Sigmoid colon (tissue), 7 donors: ENCODE results near the gene GPHN. TPM values are rescaled to one million over a fixed set of nuclear protein-coding genes. Genes with fewer than 3 reads are reported as not detected.

Experiments
- DNase-seq: peaks from one replicate; pipeline ENCODE4 v3.0.0-alpha.2; 2019
- H3K27ac ChIP-seq, 4 donors: fragments of 200-600 bp; sonication (generic); one replicate each; pipeline ENCODE4 v1.5.1; 2016 to 2019; ENCODE audit warnings: mild to moderate bottlenecking in 1 of 4
- H3K27me3 ChIP-seq, 3 donors: fragments of 200-600 bp; sonication (generic); one replicate each; pipeline ENCODE4 v1.5.1; 2019; ENCODE audit warnings: mild to moderate bottlenecking in 1 of 3
- H3K36me3 ChIP-seq, 4 donors: fragments of 200-600 bp; sonication (generic); one replicate each; pipeline ENCODE4 v1.5.1; 2016 to 2019
- H3K4me1 ChIP-seq, 4 donors: fragments of 200-600 bp; sonication (generic); one replicate each; pipeline ENCODE4 v1.5.1; 2017 to 2019
- H3K4me3 ChIP-seq, 4 donors: fragments of 200-600 bp; sonication (generic); one replicate each; pipeline ENCODE4 v1.5.1; 2017 to 2019; ENCODE audit warnings: mild to moderate bottlenecking in 2 of 4, moderate library complexity in 1 of 4
- H3K9me3 ChIP-seq, 4 donors: fragments of 200-600 bp in 3 of 4; sonication (generic) in 3 of 4; one replicate each; pipeline versions ENCODE4 v1.5.1 to v1.6.1; 2013 to 2019
- EP300 ChIP-seq, 4 donors: sonication (generic); formaldehyde crosslinking; IDR thresholded peaks; one replicate each; pipeline ENCODE4 v1.6.1; 2017; ENCODE audit warnings: antibody characterized with exemption in 4 of 4
- POLR2A ChIP-seq, 2 donors: fragments of 450-650 bp; IDR thresholded peaks; one replicate each; pipeline ENCODE4 v1.6.1; 2016; ENCODE audit warnings: antibody characterized with exemption in 2 of 2, mild to moderate bottlenecking in 2 of 2, moderate library complexity in 2 of 2
- POLR2AphosphoS5 ChIP-seq, 4 donors: sonication (generic); formaldehyde crosslinking; IDR thresholded peaks; one replicate each; pipeline ENCODE4 v1.6.1; 2017; ENCODE audit warnings: antibody characterized with exemption in 4 of 4
- WGBS, 2 donors: extraction: QIAGEN DNeasy Blood & Tissue Kit; methylation state at CpG; one replicate each; pipeline ENCODE4 v1.1.7; 2013; 5-methylcytosine and 5-hydroxymethylcytosine counted together
- intact Hi-C: fragments of 100-400 bp; cut with DNase I; formaldehyde crosslinking; loops from one replicate; pipeline ENCODE4 v1.15.1; 2023
- polyA plus RNA-seq, 3 donors: library from polyadenylated mRNA; stranded (reverse); fragments of 200-250 nt; gene quantifications; one replicate each; pipeline ENCODE4 v1.2.3, GENCODE V29; 2013
- total RNA-seq, 4 donors: library from RNA; depleted of rRNA; stranded (reverse); fragments of >200 nt; gene quantifications; one replicate each; pipeline ENCODE4 v1.1.0, GENCODE V29; 2016
- TF ChIP-seq, protein P1 (sequence below), 4 experiments: fragments of 450-650 bp in 3 of 4; fragments of 200-600 bp in 1 of 4; IDR thresholded peaks; one replicate each; pipeline ENCODE4 v1.5.1; 2016 to 2019; ENCODE audit warnings: antibody characterized with exemption in 4 of 4, mild to moderate bottlenecking in 3 of 4, moderate library complexity in 2 of 4
- donor health status: healthy with polysubstance abuse.
- donor health status: Bipolar disorder and iron deficiency.
- donor health status: healthy.

The GPHN gene
- total and polyA plus RNA-seq, 7 donors, result 5.4 to 20.3 (median 14.1) TPM

DNA sequence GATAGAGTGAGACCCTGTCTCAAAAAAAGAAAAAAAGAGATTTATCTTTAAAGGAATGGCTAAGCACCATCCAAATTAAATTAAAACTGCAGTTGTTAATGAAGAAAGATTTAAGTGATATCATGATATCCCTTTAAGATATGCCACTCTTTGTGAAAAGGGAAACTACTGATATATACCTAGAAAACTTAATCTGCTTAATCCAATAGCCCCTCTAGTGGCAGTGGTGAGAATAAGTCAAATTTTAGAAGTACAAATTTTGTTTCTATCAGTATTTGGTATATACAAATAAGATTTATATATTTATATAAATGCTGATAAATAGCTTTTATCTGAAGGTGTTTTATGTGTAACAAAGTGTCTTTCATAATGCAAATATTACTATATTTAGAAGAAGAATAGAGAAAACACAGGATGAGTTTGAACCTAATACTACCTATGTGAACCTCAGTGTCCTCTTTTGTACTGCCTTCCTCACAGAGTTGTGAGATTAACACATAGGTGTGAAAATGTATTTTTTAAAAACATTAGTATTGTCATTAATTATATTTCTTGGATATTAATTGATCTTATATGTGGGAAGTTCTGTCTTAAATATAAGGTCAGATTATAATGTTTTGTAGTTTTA lies 629.9 kb downstream of the GPHN start:
- TF ChIP-seq POLR2A (IDR thresholded peaks at IDR 0.05), result no peak
- TF ChIP-seq, protein P1, sequence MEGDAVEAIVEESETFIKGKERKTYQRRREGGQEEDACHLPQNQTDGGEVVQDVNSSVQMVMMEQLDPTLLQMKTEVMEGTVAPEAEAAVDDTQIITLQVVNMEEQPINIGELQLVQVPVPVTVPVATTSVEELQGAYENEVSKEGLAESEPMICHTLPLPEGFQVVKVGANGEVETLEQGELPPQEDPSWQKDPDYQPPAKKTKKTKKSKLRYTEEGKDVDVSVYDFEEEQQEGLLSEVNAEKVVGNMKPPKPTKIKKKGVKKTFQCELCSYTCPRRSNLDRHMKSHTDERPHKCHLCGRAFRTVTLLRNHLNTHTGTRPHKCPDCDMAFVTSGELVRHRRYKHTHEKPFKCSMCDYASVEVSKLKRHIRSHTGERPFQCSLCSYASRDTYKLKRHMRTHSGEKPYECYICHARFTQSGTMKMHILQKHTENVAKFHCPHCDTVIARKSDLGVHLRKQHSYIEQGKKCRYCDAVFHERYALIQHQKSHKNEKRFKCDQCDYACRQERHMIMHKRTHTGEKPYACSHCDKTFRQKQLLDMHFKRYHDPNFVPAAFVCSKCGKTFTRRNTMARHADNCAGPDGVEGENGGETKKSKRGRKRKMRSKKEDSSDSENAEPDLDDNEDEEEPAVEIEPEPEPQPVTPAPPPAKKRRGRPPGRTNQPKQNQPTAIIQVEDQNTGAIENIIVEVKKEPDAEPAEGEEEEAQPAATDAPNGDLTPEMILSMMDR (IDR thresholded peaks at IDR 0.05), result no peak
- TF ChIP-seq POLR2AphosphoS5 (IDR thresholded peaks at IDR 0.05), result no peak
- TF ChIP-seq EP300 (IDR thresholded peaks at IDR 0.05), result no peak
- no peaks in the 10 kb centered on the region for H3K27me3 ChIP-seq
- intact Hi-C loops, result no loop called here
- H3K4me3 ChIP-seq, result no peak overlapping the region
- H3K27ac ChIP-seq, result no peak overlapping the region
- H3K36me3 ChIP-seq, result no peaks in the 10 kb centered on the region
- no peaks in the 10 kb centered on the region for H3K4me1 ChIP-seq
- DNase-seq, result no peak
- H3K9me3 ChIP-seq, result no peaks in the 10 kb centered on the region

DNA sequence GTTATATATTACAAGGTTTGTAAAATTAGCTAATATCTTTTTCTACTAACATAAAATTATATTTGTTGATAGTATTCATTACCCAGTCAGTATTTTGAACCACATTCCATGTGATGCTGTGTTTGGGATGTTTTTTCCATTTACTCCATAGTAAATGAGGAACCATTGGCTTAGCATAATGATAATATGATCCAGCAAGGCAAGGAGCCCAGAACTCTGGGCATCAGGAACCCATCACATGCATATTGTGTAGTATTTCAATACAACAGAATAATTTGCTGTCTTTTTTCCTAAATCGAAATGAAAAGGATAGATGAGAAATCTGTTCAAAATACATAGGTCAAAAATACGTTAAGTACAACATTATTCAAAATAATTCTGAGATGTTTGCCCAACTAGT lies 632.6 kb downstream of the GPHN start:
- TF ChIP-seq EP300 (IDR thresholded peaks at IDR 0.05), result no peak
- TF ChIP-seq, protein P1 (IDR thresholded peaks at IDR 0.05), result no peak
- TF ChIP-seq POLR2AphosphoS5 (IDR thresholded peaks at IDR 0.05), result no peak
- TF ChIP-seq POLR2A (IDR thresholded peaks at IDR 0.05), result no peak
- no peak overlapping the region for H3K4me3 ChIP-seq
- H3K4me1 ChIP-seq, result no peaks in the 10 kb centered on the region
- H3K9me3 ChIP-seq, result no peaks in the 10 kb centered on the region
- H3K27me3 ChIP-seq, result no peaks in the 10 kb centered on the region
- intact Hi-C loops, result no loop called here
- no peak overlapping the region for H3K27ac ChIP-seq
- 76 to 86% methylated on average over 2 of the region's 2 CpGs for WGBS, 2 donors
- no peak for DNase-seq
- peaks cover 0 to 8% (median 0%) of the 10 kb centered on the region in 4 donors for H3K36me3 ChIP-seq

DNA sequence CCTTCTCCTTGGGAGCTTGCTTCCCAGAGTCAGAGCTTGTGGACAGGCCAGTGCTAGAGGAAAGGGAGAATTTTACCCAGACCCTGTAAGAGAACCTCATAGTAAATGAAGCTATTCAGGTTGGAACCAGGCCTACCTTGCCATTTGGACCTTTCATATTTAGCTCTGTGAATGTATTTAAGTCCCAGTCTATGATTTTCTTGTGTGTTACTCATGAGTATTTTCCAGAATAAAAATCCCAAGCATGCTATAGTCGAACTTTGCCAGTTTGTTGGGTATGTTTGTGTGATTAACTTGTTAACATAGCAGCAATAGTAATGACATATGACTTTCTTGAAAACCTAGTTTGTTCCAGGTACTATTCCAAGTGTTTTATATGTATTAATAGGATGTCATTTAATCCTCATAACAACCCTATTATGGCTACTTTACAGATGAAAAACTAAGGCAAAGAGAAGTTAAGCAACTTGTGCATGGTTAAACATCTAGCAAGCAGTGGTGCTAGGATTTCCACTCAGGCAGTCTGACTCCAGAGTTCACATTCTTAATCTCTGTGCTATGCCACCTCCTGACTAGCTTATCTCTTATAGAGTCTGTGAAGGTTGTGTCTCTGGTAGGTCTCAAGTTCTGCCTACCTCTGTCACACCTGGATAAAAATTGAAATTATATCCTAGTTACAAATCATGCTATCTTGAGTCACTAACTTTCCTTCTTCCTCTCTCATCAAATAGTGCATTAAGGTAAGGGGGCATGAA lies 633.4 kb downstream of the GPHN start:
- Histone ChIP-seq H3K4me1 (no peaks in the 10 kb centered on the region), H3K36me3 (peaks cover 0 to 8% (median 0%) of the 10 kb centered on the region in 4 donors), H3K27me3 (no peaks in the 10 kb centered on the region), H3K4me3 (no peak overlapping the region), H3K9me3 (no peaks in the 10 kb centered on the region), H3K27ac (no peak overlapping the region)
- no peak for DNase-seq
- TF ChIP-seq EP300 (IDR thresholded peaks at IDR 0.05) (no peak), POLR2AphosphoS5 (IDR thresholded peaks at IDR 0.05) (no peak), POLR2A (IDR thresholded peaks at IDR 0.05) (no peak)
- TF ChIP-seq, protein P1 (IDR thresholded peaks at IDR 0.05), result no peak
- intact Hi-C loops, result no loop called here
- 45 to 50% methylated on average over 1 of the region's 1 CpG for WGBS, 2 donors

DNA sequence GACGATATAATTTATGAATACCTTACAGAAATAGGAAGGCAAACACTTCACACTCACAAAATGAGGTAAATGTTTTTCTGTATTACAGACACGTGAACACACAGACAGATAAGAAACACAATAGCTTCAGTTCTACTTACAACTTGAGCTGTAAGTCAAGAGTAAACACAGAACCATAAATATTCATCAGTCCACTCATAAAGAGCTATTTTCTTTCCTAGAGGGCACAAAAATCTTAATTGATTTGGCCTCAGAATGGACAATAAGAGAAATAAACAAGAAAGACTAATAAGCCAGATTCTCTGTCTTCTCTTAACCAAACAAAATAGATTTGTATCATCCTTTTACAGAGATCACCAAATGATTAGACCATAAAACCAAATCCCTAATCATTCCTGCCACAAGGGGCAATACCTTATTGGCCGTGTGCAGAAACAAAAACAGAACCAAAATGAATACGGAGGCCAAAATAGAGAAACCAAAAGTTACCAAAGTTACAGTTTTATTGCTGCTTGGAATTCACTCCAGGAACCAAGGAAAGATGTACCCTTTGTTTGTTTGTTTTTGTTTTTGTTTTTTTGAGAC lies 643.2 kb downstream of the GPHN start:
- Histone ChIP-seq H3K4me1 (no peaks in the 10 kb centered on the region), H3K4me3 (no peak overlapping the region), H3K36me3 (no peaks in the 10 kb centered on the region), H3K27me3 (no peaks in the 10 kb centered on the region), H3K9me3 (no peaks in the 10 kb centered on the region), H3K27ac (no peak overlapping the region)
- WGBS, 2 donors, result 77 to 82% methylated on average over 4 of the region's 4 CpGs
- no peak for DNase-seq
- intact Hi-C loops, result no loop called here
- TF ChIP-seq POLR2AphosphoS5 (IDR thresholded peaks at IDR 0.05), result no peak
- TF ChIP-seq, protein P1 (IDR thresholded peaks at IDR 0.05), result peak in 1 of 4 experiments; percentile 13
- no peak for TF ChIP-seq EP300 (IDR thresholded peaks at IDR 0.05)
- no peak for TF ChIP-seq POLR2A (IDR thresholded peaks at IDR 0.05)
